Karpas-422 (cell line): ENCODE data around the gene SIM2. TPM values are rescaled to one million over a fixed set of nuclear protein-coding genes. Genes with fewer than 3 reads are reported as not detected.

Source experiments
- DNase-seq: peaks from one replicate; pipeline ENCODE4 v3.0.0-alpha.2; 2015
- H2AFZ ChIP-seq: fragments of 200-600 bp; sonication (generic); 2 replicates; pipeline ENCODE4 v1.6.1; 2014; ENCODE audit warnings: antibody characterized with exemption, low read length, mixed read lengths
- H3K27ac ChIP-seq: fragments of 200-600 bp; sonication (generic); 2 replicates; pipeline ENCODE4 v1.5.1; 2014; ENCODE audit warnings: mild to moderate bottlenecking, low read length, moderate library complexity
- H3K27me3 ChIP-seq: fragments of 200-600 bp; sonication (generic); 2 replicates; pipeline ENCODE4 v1.6.1; 2014; ENCODE audit warnings: low read length, mixed read lengths
- H3K36me3 ChIP-seq: fragments of 200-600 bp; sonication (generic); 2 replicates; pipeline ENCODE4 v1.6.1; 2014; ENCODE audit warnings: low read length, mixed read lengths; ENCODE audit not compliant: insufficient read depth
- H3K4me1 ChIP-seq: fragments of 200-600 bp; sonication (generic); 2 replicates; pipeline ENCODE4 v1.6.1; 2014; ENCODE audit warnings: mild to moderate bottlenecking, low read length, mixed read lengths
- H3K4me2 ChIP-seq: fragments of 200-600 bp; sonication (generic); 2 replicates; pipeline ENCODE4 v1.6.1; 2014; ENCODE audit warnings: low read length, low read depth, mild to moderate bottlenecking; ENCODE audit not compliant: poor library complexity, severe bottlenecking
- H3K4me3 ChIP-seq: fragments of 200-600 bp; sonication (generic); 2 replicates; pipeline ENCODE4 v1.5.1; 2014; ENCODE audit warnings: mild to moderate bottlenecking, antibody characterized with exemption, low read length, mixed read lengths
- H3K79me2 ChIP-seq: fragments of 200-600 bp; sonication (generic); 2 replicates; pipeline ENCODE4 v1.6.1; 2014; ENCODE audit warnings: mild to moderate bottlenecking, low read length, mixed read lengths
- H3K9ac ChIP-seq: fragments of 200-600 bp; sonication (generic); 2 replicates; pipeline ENCODE4 v1.6.0; 2014; ENCODE audit warnings: low read length
- H3K9me2 ChIP-seq: fragments of 200-600 bp; sonication (generic), shearing (Covaris generic); replicated peaks from 2 replicates; pipeline ENCODE4 v1.6.0; 2014; ENCODE audit warnings: mild to moderate bottlenecking, low read length, moderate library complexity; ENCODE audit not compliant: insufficient read depth
- H3K9me3 ChIP-seq: fragments of 300-700, 200-600 bp; sonication (generic); 2 replicates; pipeline ENCODE4 v1.6.1; 2014; ENCODE audit warnings: low read length, mixed read lengths
- H4K20me1 ChIP-seq: fragments of 200-600 bp; sonication (generic); 2 replicates; pipeline ENCODE4 v1.6.1; 2014; ENCODE audit warnings: mild to moderate bottlenecking, antibody characterized with exemption, low read length, low read depth; ENCODE audit not compliant: insufficient read depth
- total RNA-seq: library from RNA; depleted of rRNA; stranded (reverse); fragments of >200 nt; shearing (Covaris generic); gene quantifications from 2 replicates; pipeline ENCODE4 v1.2.3, GENCODE V29; 2014; ENCODE audit warnings: low replicate concordance

Gene SIM2
- total RNA-seq, 1 experiment from 2014 or later: not detected

- Histone ChIP-seq H3K9me2 (no peaks in the 10 kb centered on the region), H4K20me1 (no peaks in the 10 kb centered on the region), H3K9ac (no peak overlapping the region), H3K79me2 (no peaks in the 10 kb centered on the region), H3K36me3 (no peaks in the 10 kb centered on the region), H3K27me3 (no peaks in the 10 kb centered on the region), H3K4me3 (no peak overlapping the region), H2AFZ (no peak overlapping the region), H3K27ac (no peak overlapping the region), H3K4me1 (no peaks in the 10 kb centered on the region), H3K9me3 (no peaks in the 10 kb centered on the region), H3K4me2 (no peak overlapping the region)
- no peak for DNase-seq
These were observed 22.9 kb downstream of the SIM2 start for GRCh38 chr21:36721817-36722216.

- no peaks in the 10 kb centered on the region for H3K4me1 ChIP-seq
- H3K9ac ChIP-seq: no peak overlapping the region
- DNase-seq: no peak
- no peak overlapping the region for H3K27ac ChIP-seq
- H3K36me3 ChIP-seq: no peaks in the 10 kb centered on the region
- no peak overlapping the region for H3K4me3 ChIP-seq
- H3K9me3 ChIP-seq: no peaks in the 10 kb centered on the region
- no peak overlapping the region for H3K4me2 ChIP-seq
- H3K79me2 ChIP-seq: no peaks in the 10 kb centered on the region
- H3K9me2 ChIP-seq: no peaks in the 10 kb centered on the region
- H3K27me3 ChIP-seq: no peaks in the 10 kb centered on the region
- no peak overlapping the region for H2AFZ ChIP-seq
- H4K20me1 ChIP-seq: no peaks in the 10 kb centered on the region
These were observed 23.8 kb downstream of the SIM2 start for GRCh38 chr21:36722370-36723368.

- H3K4me2 ChIP-seq: no peak overlapping the region
- H3K9me2 ChIP-seq: no peaks in the 10 kb centered on the region
- no peaks in the 10 kb centered on the region for H3K79me2 ChIP-seq
- H2AFZ ChIP-seq: no peak overlapping the region
- H3K4me1 ChIP-seq: no peaks in the 10 kb centered on the region
- no peak for DNase-seq
- no peaks in the 10 kb centered on the region for H3K36me3 ChIP-seq
- no peak overlapping the region for H3K4me3 ChIP-seq
- no peaks in the 10 kb centered on the region for H3K27me3 ChIP-seq
- H3K9me3 ChIP-seq: no peaks in the 10 kb centered on the region
- no peak overlapping the region for H3K9ac ChIP-seq
- no peaks in the 10 kb centered on the region for H4K20me1 ChIP-seq
- H3K27ac ChIP-seq: no peak overlapping the region
These were observed 24.5 kb downstream of the SIM2 start for GRCh38 chr21:36723371-36723881.

- H3K79me2 ChIP-seq: no peaks in the 10 kb centered on the region
- no peak overlapping the region for H2AFZ ChIP-seq
- no peak overlapping the region for H3K4me3 ChIP-seq
- H3K4me2 ChIP-seq: no peak overlapping the region
- no peak for DNase-seq
- H3K4me1 ChIP-seq: no peaks in the 10 kb centered on the region
- H4K20me1 ChIP-seq: no peaks in the 10 kb centered on the region
- no peaks in the 10 kb centered on the region for H3K9me2 ChIP-seq
- no peak overlapping the region for H3K9ac ChIP-seq
- no peaks in the 10 kb centered on the region for H3K9me3 ChIP-seq
- no peaks in the 10 kb centered on the region for H3K27me3 ChIP-seq
- no peaks in the 10 kb centered on the region for H3K36me3 ChIP-seq
- H3K27ac ChIP-seq: no peak overlapping the region
These were observed 25.7 kb downstream of the SIM2 start for GRCh38 chr21:36724660-36725059.

GRCh38 chr21:36725793-36726386, 27.0 kb downstream of the SIM2 start:
- Histone ChIP-seq H3K79me2 (no peaks in the 10 kb centered on the region), H4K20me1 (no peaks in the 10 kb centered on the region), H3K4me2 (no peak overlapping the region), H3K27me3 (no peaks in the 10 kb centered on the region), H3K4me1 (no peaks in the 10 kb centered on the region), H2AFZ (no peak overlapping the region), H3K36me3 (no peaks in the 10 kb centered on the region), H3K4me3 (no peak overlapping the region), H3K9me3 (no peaks in the 10 kb centered on the region), H3K9me2 (no peaks in the 10 kb centered on the region), H3K9ac (no peak overlapping the region), H3K27ac (no peak overlapping the region)
- DNase-seq: no peak

- H3K79me2 ChIP-seq: no peaks in the 10 kb centered on the region
- H3K4me1 ChIP-seq: no peaks in the 10 kb centered on the region
- H3K36me3 ChIP-seq: no peaks in the 10 kb centered on the region
- H3K4me3 ChIP-seq: no peak overlapping the region
- H2AFZ ChIP-seq: no peak overlapping the region
- no peaks in the 10 kb centered on the region for H3K9me3 ChIP-seq
- no peaks in the 10 kb centered on the region for H4K20me1 ChIP-seq
- DNase-seq: no peak
- no peak overlapping the region for H3K9ac ChIP-seq
- H3K9me2 ChIP-seq: no peaks in the 10 kb centered on the region
- H3K27me3 ChIP-seq: no peaks in the 10 kb centered on the region
- H3K4me2 ChIP-seq: no peak overlapping the region
- no peak overlapping the region for H3K27ac ChIP-seq
These were observed 29.0 kb downstream of the SIM2 start for GRCh38 chr21:36727866-36728265.

- no peak overlapping the region for H3K9ac ChIP-seq
- DNase-seq: no peak
- no peak overlapping the region for H3K27ac ChIP-seq
- H3K4me2 ChIP-seq: no peak overlapping the region
- H2AFZ ChIP-seq: no peak overlapping the region
- H3K9me3 ChIP-seq: no peaks in the 10 kb centered on the region
- no peaks in the 10 kb centered on the region for H3K36me3 ChIP-seq
- no peaks in the 10 kb centered on the region for H3K79me2 ChIP-seq
- no peaks in the 10 kb centered on the region for H3K27me3 ChIP-seq
- H3K4me3 ChIP-seq: no peak overlapping the region
- no peaks in the 10 kb centered on the region for H4K20me1 ChIP-seq
- H3K4me1 ChIP-seq: no peaks in the 10 kb centered on the region
- H3K9me2 ChIP-seq: no peaks in the 10 kb centered on the region
These were observed 29.6 kb downstream of the SIM2 start for GRCh38 chr21:36728371-36729111.
